Colonic mucosa (tissue), 4 donors: ENCODE measurements around the gene GRM2. TPM values are rescaled to one million over a fixed set of nuclear protein-coding genes. Genes with fewer than 3 reads are reported as not detected.
A peak's percentile ranks its signal among the peaks of the same experiment; 100 is the strongest.

Source experiments
- DNase-seq: peaks from one replicate; pipeline ENCODE4 v3.0.0-alpha.2; 2020
- H3K27ac ChIP-seq: fragments of 200-600 bp; one replicate; pipeline ENCODE4 v1.8.0; 2021
- H3K27me3 ChIP-seq: fragments of 200-600 bp; one replicate; pipeline ENCODE4 v1.8.0; 2021
- H3K36me3 ChIP-seq: fragments of 200-600 bp; one replicate; pipeline ENCODE4 v1.8.0; 2021
- H3K4me1 ChIP-seq: fragments of 200-600 bp; one replicate; pipeline ENCODE4 v1.8.0; 2021; ENCODE audit warnings: mild to moderate bottlenecking
- H3K4me3 ChIP-seq: fragments of 200-600 bp; one replicate; pipeline ENCODE4 v1.8.0; 2021
- H3K9ac ChIP-seq, 2 donors: one replicate each; pipeline ENCODE4 v1.7.0; 2013; ENCODE audit warnings: control low read depth in 2 of 2, low read depth in 2 of 2, low read length in 2 of 2
- H3K9me3 ChIP-seq: fragments of 200-600 bp; one replicate; pipeline ENCODE4 v1.8.0; 2021
- CTCF ChIP-seq: fragments of 200-600 bp; IDR thresholded peaks from one replicate; pipeline ENCODE4 v1.8.0; 2022; ENCODE audit warnings: antibody characterized with exemption, mild to moderate bottlenecking
- intact Hi-C: fragments of 100-400 bp; cut with DNase I; formaldehyde crosslinking; loops from one replicate; pipeline ENCODE4 v1.14.1; 2022
- total RNA-seq, 2 donors: library from RNA; stranded (reverse); fragmentation: NEBNext Ultra II Directional in 1 of 2; extraction: Animal tissue kit (Norgen Biotek cat#: 25700) in 1 of 2; gene quantifications; one replicate each; pipeline ENCODE4 v1.2.1, GENCODE V29; 2021
- donor health status: healthy.
- donor health status: DM: no; HTN: no; CAD: no.
- donor health status: DM: no; HTN: no; CAD: no.

The GRM2 gene
- total RNA-seq, 2 donors from 2014 or later = 0.12 TPM; not detected in 1

GRCh38 chr3:51715977-51716294 lies 9.1 kb downstream of the GRM2 start:
- H3K4me1 ChIP-seq = no peaks in the 10 kb centered on the region
- TF ChIP-seq CTCF = no peak
- intact Hi-C loops = no loop called here

GRCh38 chr3:51716805-51717204 lies 9.9 kb downstream of the GRM2 start:
- Histone ChIP-seq H3K9me3 (no peaks in the 10 kb centered on the region), H3K9ac (no peak overlapping the region), H3K27ac (no peak overlapping the region), H3K4me3 (no peak overlapping the region), H3K36me3 (no peaks in the 10 kb centered on the region), H3K27me3 (no peaks in the 10 kb centered on the region), H3K4me1 (no peaks in the 10 kb centered on the region)
- intact Hi-C loops = no loop called here
- TF ChIP-seq CTCF = no peak
- no peak for DNase-seq

More at GRCh38 chr3:51715977-51716294, 9.1 kb downstream of the GRM2 start:
- no peak for DNase-seq
- no peak overlapping the region for H3K9ac ChIP-seq
- H3K27me3 ChIP-seq = no peaks in the 10 kb centered on the region
- no peaks in the 10 kb centered on the region for H3K36me3 ChIP-seq
- H3K27ac ChIP-seq = no peak overlapping the region
- H3K4me3 ChIP-seq = no peak overlapping the region
- no peaks in the 10 kb centered on the region for H3K9me3 ChIP-seq

GRCh38 chr3:51717446-51717845 lies 10.6 kb downstream of the GRM2 start:
- H3K4me3 ChIP-seq = no peak overlapping the region
- H3K27me3 ChIP-seq = no peaks in the 10 kb centered on the region
- TF ChIP-seq CTCF = no peak
- no peaks in the 10 kb centered on the region for H3K9me3 ChIP-seq
- H3K27ac ChIP-seq = no peak overlapping the region
- H3K36me3 ChIP-seq = no peaks in the 10 kb centered on the region
- no peak for DNase-seq
- no peak overlapping the region for H3K9ac ChIP-seq
- H3K4me1 ChIP-seq = no peaks in the 10 kb centered on the region
- intact Hi-C loops = no loop called here

- TF ChIP-seq CTCF = no peak
- H3K4me3 ChIP-seq = no peak overlapping the region
- DNase-seq = no peak
- intact Hi-C loops = loop anchor here (2.0 kb wide), 1 partner anchor 83 kb away; no protein-coding TSS in a partner anchor
- H3K9ac ChIP-seq = no peak overlapping the region
- H3K27me3 ChIP-seq = no peaks in the 10 kb centered on the region
- no peak overlapping the region for H3K27ac ChIP-seq
- H3K4me1 ChIP-seq = no peaks in the 10 kb centered on the region
- no peaks in the 10 kb centered on the region for H3K36me3 ChIP-seq
- no peaks in the 10 kb centered on the region for H3K9me3 ChIP-seq
These were observed 11.1 kb downstream of the GRM2 start for GRCh38 chr3:51717947-51718346.

GRCh38 chr3:51718547-51719409 lies 11.9 kb downstream of the GRM2 start:
- TF ChIP-seq CTCF = peak; percentile 67
- H3K27ac ChIP-seq = no peak overlapping the region
- H3K36me3 ChIP-seq = no peaks in the 10 kb centered on the region
- DNase-seq = peak; percentile 78
- H3K9ac ChIP-seq = no peak overlapping the region
- intact Hi-C loops = loop anchor here (2.0 kb wide), 1 partner anchor 82 kb away; no protein-coding TSS in a partner anchor
- H3K4me1 ChIP-seq = no peaks in the 10 kb centered on the region
- no peaks in the 10 kb centered on the region for H3K9me3 ChIP-seq
- no peak overlapping the region for H3K4me3 ChIP-seq
- no peaks in the 10 kb centered on the region for H3K27me3 ChIP-seq
